Medulla oblongata (tissue), 1 donor: Measurements from ENCODE around the gene HPX.
"Not testable (repeated sequence)": the region's sequence is repeated elsewhere in the genome, so short reads cannot be mapped to it uniquely, and the experiment has no call there.

ENCODE experiments used
- DNase-seq: peaks from one replicate; pipeline ENCODE4 v3.0.0-alpha.2; 2015; ENCODE audit errors: extremely low spot score

The HPX gene

GRCh38 chr11:6417907-6418556, 22.8 kb downstream of the HPX start:
- DNase-seq, result peak; percentile 52

GRCh38 chr11:6415797-6416196, 25.0 kb downstream of the HPX start:
- DNase-seq, result no peak

GRCh38 chr11:6414874-6415328, 25.9 kb downstream of the HPX start:
- no peak for DNase-seq

- DNase-seq, result no peak
These were observed 27.0 kb downstream of the HPX start for GRCh38 chr11:6413791-6414201.

GRCh38 chr11:6411594-6412031, 29.2 kb downstream of the HPX start:
- DNase-seq, result peak; percentile 87

- peak; percentile 33 for DNase-seq
These were observed 29.9 kb downstream of the HPX start for GRCh38 chr11:6410695-6411430.

GRCh38 chr11:6406370-6406769, 34.4 kb downstream of the HPX start:
- no peak for DNase-seq

- no peak for DNase-seq
These were observed 34.9 kb downstream of the HPX start for GRCh38 chr11:6405846-6406245.

GRCh38 chr11:6405052-6405667, 35.6 kb downstream of the HPX start:
- peak; percentile 82 for DNase-seq

GRCh38 chr11:6404342-6405051, 36.3 kb downstream of the HPX start:
- peak; percentile 71 for DNase-seq

- no peak for DNase-seq
These were observed 37.2 kb downstream of the HPX start for GRCh38 chr11:6403539-6403938.

GRCh38 chr11:6402561-6402981, 38.2 kb downstream of the HPX start:
- no peak for DNase-seq

- DNase-seq, result no peak
These were observed 38.7 kb downstream of the HPX start for GRCh38 chr11:6402061-6402470.

GRCh38 chr11:6401464-6401863, 39.3 kb downstream of the HPX start:
- DNase-seq, result no peak

- DNase-seq, result peak; percentile 48
These were observed 40.1 kb downstream of the HPX start for GRCh38 chr11:6400431-6401345.

- no peak for DNase-seq
These were observed 43.2 kb downstream of the HPX start for GRCh38 chr11:6397636-6398035.

GRCh38 chr11:6397156-6397555, 43.6 kb downstream of the HPX start:
- DNase-seq, result no peak

GRCh38 chr11:6395470-6396060, 45.2 kb downstream of the HPX start:
- no peak for DNase-seq

GRCh38 chr11:6393989-6394670, 46.7 kb downstream of the HPX start:
- no peak for DNase-seq

- not testable (repeated sequence) for DNase-seq
These were observed 48.5 kb downstream of the HPX start for GRCh38 chr11:6392251-6392650.
